ENCODE results near the gene EFR3B.

EFR3B gene

DNA sequence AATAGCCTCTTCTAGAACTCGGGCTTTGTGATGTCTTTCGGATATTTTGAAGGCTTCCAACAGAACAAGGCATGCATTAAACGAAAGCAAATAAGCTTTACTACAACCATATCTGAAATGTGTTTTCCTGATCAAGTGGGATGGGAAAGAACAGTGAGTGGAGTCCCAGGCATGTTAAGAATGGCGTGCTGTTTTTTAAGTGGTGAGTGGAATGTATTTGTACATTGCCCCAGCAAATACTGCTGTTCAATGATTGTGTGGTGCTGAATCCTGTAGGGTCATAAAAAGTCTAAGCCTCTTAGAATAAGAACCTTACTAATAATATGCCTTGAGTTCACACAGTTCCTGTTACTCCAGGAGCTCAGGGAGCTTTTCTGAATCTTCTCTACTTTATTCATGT is 74.0 kb downstream of the EFR3B start:
- Histone ChIP-seq H3K79me2 (ENCODE audit: insufficient read depth, low read length) (no peaks in the 10 kb centered on the region), H3K9me2 (replicated peaks; ENCODE audit: insufficient read depth, low read length) (no peaks in the 10 kb centered on the region), H3K9me3 (ENCODE audit: insufficient read depth, low read length) (no peaks in the 10 kb centered on the region), H3K27me3 (ENCODE audit: low read length) (no peaks in the 10 kb centered on the region), H3K9ac (ENCODE audit: low read length) (no peak overlapping the region), H3K4me2 (ENCODE audit: low read depth, low read length, poor library complexity, severe bottlenecking) (no peak overlapping the region), H3K27ac (ENCODE audit: low read depth, low read length) (no peak overlapping the region), H3F3A (ENCODE audit: insufficient read depth) (no peaks in the 10 kb centered on the region), H3K4me3 (ENCODE audit: insufficient read depth, low read length, poor library complexity, severe bottlenecking) (no peak overlapping the region), H2AFZ (ENCODE audit: low read depth, low read length, severe bottlenecking) (no peak overlapping the region), H3K36me3 (ENCODE audit: low read length) (no peaks in the 10 kb centered on the region), H4K20me1 (ENCODE audit: low read depth, low read length) (no peaks in the 10 kb centered on the region)
- TF ChIP-seq CTCF (IDR thresholded peaks at IDR 0.05; ENCODE audit: insufficient read depth, low read length, poor library complexity, severe bottlenecking) (no peak), EZH2phosphoT487 (conservative IDR thresholded peaks at IDR 0.05; ENCODE audit: low read length) (no peak)

GRCh38 chr2:25116956-25117355 is 75.1 kb downstream of the EFR3B start:
- Histone ChIP-seq H3K4me3 (ENCODE audit: insufficient read depth, low read length, poor library complexity, severe bottlenecking) (no peak overlapping the region), H2AFZ (ENCODE audit: low read depth, low read length, severe bottlenecking) (no peak overlapping the region), H3F3A (ENCODE audit: insufficient read depth) (no peaks in the 10 kb centered on the region), H3K27ac (ENCODE audit: low read depth, low read length) (no peak overlapping the region), H3K36me3 (ENCODE audit: low read length) (no peaks in the 10 kb centered on the region), H3K9me3 (ENCODE audit: insufficient read depth, low read length) (no peaks in the 10 kb centered on the region), H4K20me1 (ENCODE audit: low read depth, low read length) (no peaks in the 10 kb centered on the region), H3K9me2 (replicated peaks; ENCODE audit: insufficient read depth, low read length) (no peaks in the 10 kb centered on the region), H3K27me3 (ENCODE audit: low read length) (no peaks in the 10 kb centered on the region), H3K79me2 (ENCODE audit: insufficient read depth, low read length) (no peaks in the 10 kb centered on the region), H3K9ac (ENCODE audit: low read length) (no peak overlapping the region), H3K4me2 (ENCODE audit: low read depth, low read length, poor library complexity, severe bottlenecking) (no peak overlapping the region)
- no peak for TF ChIP-seq CTCF (IDR thresholded peaks at IDR 0.05; ENCODE audit: insufficient read depth, low read length, poor library complexity, severe bottlenecking)
- no peak for TF ChIP-seq EZH2phosphoT487 (conservative IDR thresholded peaks at IDR 0.05; ENCODE audit: low read length)

DNA sequence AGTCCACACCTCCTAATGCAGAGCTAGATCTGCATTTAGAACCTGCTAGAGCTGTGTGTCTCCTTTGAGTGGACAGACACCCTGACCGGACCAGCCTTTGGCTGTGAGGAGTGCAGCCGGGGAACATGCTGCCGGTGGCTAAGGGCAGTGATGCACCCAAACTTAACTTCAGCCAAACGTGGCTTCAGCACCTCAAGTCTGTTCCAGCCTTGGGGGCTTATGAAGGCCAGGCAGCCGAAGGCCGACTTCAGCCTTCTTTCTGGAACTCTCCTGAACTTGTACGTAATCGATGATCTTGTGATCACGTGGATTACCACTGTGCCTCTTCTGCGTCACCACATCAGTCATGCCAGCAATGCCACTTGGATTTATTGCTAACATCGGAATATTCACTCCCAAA is 77.4 kb downstream of the EFR3B start:
- no peak overlapping the region for H3K9ac ChIP-seq (ENCODE audit: low read length)
- H2AFZ ChIP-seq (ENCODE audit: low read depth, low read length, severe bottlenecking), result no peak overlapping the region
- no peaks in the 10 kb centered on the region for H3K9me2 ChIP-seq (replicated peaks; ENCODE audit: insufficient read depth, low read length)
- no peaks in the 10 kb centered on the region for H3F3A ChIP-seq (ENCODE audit: insufficient read depth)
- no peak overlapping the region for H3K27ac ChIP-seq (ENCODE audit: low read depth, low read length)
- no peaks in the 10 kb centered on the region for H3K36me3 ChIP-seq (ENCODE audit: low read length)
- H3K79me2 ChIP-seq (ENCODE audit: insufficient read depth, low read length), result no peaks in the 10 kb centered on the region
- H3K4me2 ChIP-seq (ENCODE audit: low read depth, low read length, poor library complexity, severe bottlenecking), result no peak overlapping the region
- no peak overlapping the region for H3K4me3 ChIP-seq (ENCODE audit: insufficient read depth, low read length, poor library complexity, severe bottlenecking)
- TF ChIP-seq EZH2phosphoT487 (conservative IDR thresholded peaks at IDR 0.05; ENCODE audit: low read length) (no peak), CTCF (IDR thresholded peaks at IDR 0.05; ENCODE audit: insufficient read depth, low read length, poor library complexity, severe bottlenecking) (no peak)
- H3K27me3 ChIP-seq (ENCODE audit: low read length), result no peaks in the 10 kb centered on the region
- no peaks in the 10 kb centered on the region for H3K9me3 ChIP-seq (ENCODE audit: insufficient read depth, low read length)
- H4K20me1 ChIP-seq (ENCODE audit: low read depth, low read length), result no peaks in the 10 kb centered on the region

DNA sequence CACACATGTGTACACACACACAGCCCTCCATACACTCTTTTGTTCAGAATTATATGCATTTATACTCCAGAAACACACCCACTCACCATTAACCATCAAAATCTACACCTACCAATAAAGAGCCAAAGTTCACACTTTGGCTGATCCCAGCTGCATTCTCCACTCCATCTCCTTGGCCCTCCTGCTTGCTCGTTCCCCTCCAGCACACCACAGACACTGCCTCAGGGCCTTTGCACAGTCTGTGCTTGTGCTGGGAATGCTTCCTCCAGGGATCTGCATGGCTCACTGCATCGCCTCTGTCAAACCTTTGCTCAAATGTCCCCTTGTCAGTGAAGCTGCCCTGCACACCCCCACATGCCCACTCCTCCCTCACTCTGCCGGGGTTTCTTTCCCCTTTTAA is 80.5 kb downstream of the EFR3B start:
- no peaks in the 10 kb centered on the region for H4K20me1 ChIP-seq (ENCODE audit: low read depth, low read length)
- H3K4me2 ChIP-seq (ENCODE audit: low read depth, low read length, poor library complexity, severe bottlenecking), result no peak overlapping the region
- H3K27me3 ChIP-seq (ENCODE audit: low read length), result no peaks in the 10 kb centered on the region
- no peak overlapping the region for H3K27ac ChIP-seq (ENCODE audit: low read depth, low read length)
- H3K9me3 ChIP-seq (ENCODE audit: insufficient read depth, low read length), result no peaks in the 10 kb centered on the region
- no peak overlapping the region for H3K9ac ChIP-seq (ENCODE audit: low read length)
- no peaks in the 10 kb centered on the region for H3K79me2 ChIP-seq (ENCODE audit: insufficient read depth, low read length)
- no peak overlapping the region for H3K4me3 ChIP-seq (ENCODE audit: insufficient read depth, low read length, poor library complexity, severe bottlenecking)
- H3K36me3 ChIP-seq (ENCODE audit: low read length), result no peaks in the 10 kb centered on the region
- no peaks in the 10 kb centered on the region for H3K9me2 ChIP-seq (replicated peaks; ENCODE audit: insufficient read depth, low read length)
- no peak overlapping the region for H2AFZ ChIP-seq (ENCODE audit: low read depth, low read length, severe bottlenecking)
- no peak for TF ChIP-seq CTCF (IDR thresholded peaks at IDR 0.05; ENCODE audit: insufficient read depth, low read length, poor library complexity, severe bottlenecking)
- no peak for TF ChIP-seq EZH2phosphoT487 (conservative IDR thresholded peaks at IDR 0.05; ENCODE audit: low read length)
- H3F3A ChIP-seq (ENCODE audit: insufficient read depth), result no peaks in the 10 kb centered on the region
